Vagina (tissue), 2 donors: Measurements from ENCODE around the gene USH1G. TPM values are rescaled to one million over a fixed set of nuclear protein-coding genes. Genes with fewer than 3 reads are reported as not detected.

Experiments used
- DNase-seq, 2 donors: peaks; one replicate each; pipeline ENCODE4 v3.0.0-alpha.2; 2017; ENCODE audit errors: extremely low spot score in 2 of 2
- H3K27ac ChIP-seq: fragments of 200-600 bp; sonication (generic); one replicate; pipeline ENCODE4 v1.5.1; 2019
- H3K27me3 ChIP-seq: fragments of 200-600 bp; sonication (generic); one replicate; pipeline ENCODE4 v1.5.1; 2019
- H3K36me3 ChIP-seq, 2 donors: fragments of 200-600 bp; sonication (generic); one replicate each; pipeline ENCODE4 v1.5.1; 2017 to 2019
- H3K4me1 ChIP-seq: fragments of 200-600 bp; sonication (generic); one replicate; pipeline ENCODE4 v1.5.1; 2019
- H3K4me3 ChIP-seq, 2 donors: fragments of 200-600 bp; sonication (generic); 1 replicate in 1 of 2; 2 replicates in 1 of 2; pipeline ENCODE4 v1.5.1; 2016 to 2019
- H3K9me3 ChIP-seq: fragments of 200-600 bp; sonication (generic); one replicate; pipeline ENCODE4 v1.5.1; 2019
- CTCF ChIP-seq, 3 experiments: fragments of 450-650 bp in 2 of 3; fragments of 200-600 bp in 1 of 3; sonication (generic) in 1 of 3; IDR thresholded peaks; one replicate each; pipeline ENCODE4 v1.5.1; 2017 to 2019; ENCODE audit warnings: antibody characterized with exemption in 3 of 3, mild to moderate bottlenecking in 2 of 3, moderate library complexity in 2 of 3
- POLR2A ChIP-seq, 2 donors: fragments of 450-650 bp; IDR thresholded peaks; one replicate each; pipeline ENCODE4 v1.6.1; 2017; ENCODE audit warnings: antibody characterized with exemption in 2 of 2, mild to moderate bottlenecking in 2 of 2, moderate library complexity in 2 of 2
- POLR2AphosphoS5 ChIP-seq, 2 donors: sonication (generic); formaldehyde crosslinking; IDR thresholded peaks; one replicate each; pipeline ENCODE4 v1.9.0; 2017; ENCODE audit warnings: antibody characterized with exemption in 2 of 2, mild to moderate bottlenecking in 2 of 2, low read depth in 1 of 2; ENCODE audit not compliant: insufficient read depth in 1 of 2
- intact Hi-C: fragments of 100-400 bp; cut with DNase I; formaldehyde crosslinking; loops from one replicate; pipeline ENCODE4 v1.15.1; 2023
- total RNA-seq: library from RNA; depleted of rRNA; stranded (reverse); fragments of >200 nt; gene quantifications from one replicate; pipeline ENCODE4 v1.2.3, GENCODE V29; 2016

The USH1G gene
- total RNA-seq, 1 donor from 2014 or later, result 0.49 TPM

- no peak for DNase-seq
- H3K9me3 ChIP-seq, result no peaks in the 10 kb centered on the region
- H3K36me3 ChIP-seq, result no peaks in the 10 kb centered on the region
- no peaks in the 10 kb centered on the region for H3K27me3 ChIP-seq
- intact Hi-C loops, result no loop called here
- TF ChIP-seq POLR2A (IDR thresholded peaks at IDR 0.05) (no peak), POLR2AphosphoS5 (IDR thresholded peaks at IDR 0.05; ENCODE audit: insufficient read depth in 1 of 2, low read depth in 1 of 2) (peak; percentile 20 to 22)
- no peaks in the 10 kb centered on the region for H3K4me1 ChIP-seq
- H3K4me3 ChIP-seq, result no peak overlapping the region
- no peak overlapping the region for H3K27ac ChIP-seq
Observed at GRCh38 chr17:74943808-74944522, 20.9 kb upstream of the USH1G start.

GRCh38 chr17:74941128-74941725, 18.2 kb upstream of the USH1G start:
- intact Hi-C loops, result no loop called here
- no peak for TF ChIP-seq CTCF (IDR thresholded peaks at IDR 0.05)
- no peak for TF ChIP-seq POLR2AphosphoS5 (IDR thresholded peaks at IDR 0.05; ENCODE audit: insufficient read depth in 1 of 2, low read depth in 1 of 2)
- TF ChIP-seq POLR2A (IDR thresholded peaks at IDR 0.05), result no peak

GRCh38 chr17:74939534-74939933, 16.5 kb upstream of the USH1G start:
- DNase-seq, result no peak
- TF ChIP-seq CTCF (IDR thresholded peaks at IDR 0.05), result no peak
- TF ChIP-seq POLR2AphosphoS5 (IDR thresholded peaks at IDR 0.05; ENCODE audit: insufficient read depth in 1 of 2, low read depth in 1 of 2), result no peak
- Histone ChIP-seq H3K27me3 (no peaks in the 10 kb centered on the region), H3K9me3 (no peaks in the 10 kb centered on the region), H3K4me1 (peaks cover 14% of the 10 kb centered on the region), H3K4me3 (no peak overlapping the region), H3K36me3 (no peaks in the 10 kb centered on the region), H3K27ac (no peak overlapping the region)
- intact Hi-C loops, result no loop called here

More at GRCh38 chr17:74941128-74941725, 18.2 kb upstream of the USH1G start:
- Histone ChIP-seq H3K4me3 (no peak overlapping the region), H3K27me3 (no peaks in the 10 kb centered on the region), H3K9me3 (no peaks in the 10 kb centered on the region), H3K4me1 (peaks cover 4% of the 10 kb centered on the region), H3K27ac (no peak overlapping the region), H3K36me3 (no peaks in the 10 kb centered on the region)
- DNase-seq, result no peak

GRCh38 chr17:74938194-74938950, 15.3 kb upstream of the USH1G start:
- TF ChIP-seq POLR2AphosphoS5 (IDR thresholded peaks at IDR 0.05; ENCODE audit: insufficient read depth in 1 of 2, low read depth in 1 of 2), result no peak
- TF ChIP-seq POLR2A (IDR thresholded peaks at IDR 0.05), result no peak
- TF ChIP-seq CTCF (IDR thresholded peaks at IDR 0.05), result no peak
- H3K4me1 ChIP-seq, result peaks cover 14% of the 10 kb centered on the region
- no peaks in the 10 kb centered on the region for H3K27me3 ChIP-seq
- no peaks in the 10 kb centered on the region for H3K36me3 ChIP-seq
- DNase-seq, result no peak
- H3K9me3 ChIP-seq, result no peaks in the 10 kb centered on the region
- H3K27ac ChIP-seq, result no peak overlapping the region
- intact Hi-C loops, result no loop called here
- H3K4me3 ChIP-seq, result no peak overlapping the region

GRCh38 chr17:74937064-74938051, 14.3 kb upstream of the USH1G start:
- Histone ChIP-seq H3K36me3 (no peaks in the 10 kb centered on the region), H3K4me1 (peaks cover 14% of the 10 kb centered on the region), H3K4me3 (no peak overlapping the region), H3K9me3 (no peaks in the 10 kb centered on the region), H3K27me3 (no peaks in the 10 kb centered on the region), H3K27ac (no peak overlapping the region)
- TF ChIP-seq POLR2AphosphoS5 (IDR thresholded peaks at IDR 0.05; ENCODE audit: insufficient read depth in 1 of 2, low read depth in 1 of 2), result no peak
- TF ChIP-seq CTCF (IDR thresholded peaks at IDR 0.05), result no peak
- TF ChIP-seq POLR2A (IDR thresholded peaks at IDR 0.05), result no peak
- intact Hi-C loops, result no loop called here
- no peak for DNase-seq
